H1 (cell line): ENCODE results near the gene ZNF3. TPM values are rescaled to one million over a fixed set of nuclear protein-coding genes. Genes with fewer than 3 reads are reported as not detected.

Experiments
- CTCF ChIA-PET: fragments of 300-600 bp; sonication (Branson Sonifier 250); formaldehyde crosslinking; loops from one replicate; lab custom pipeline; 2021; ENCODE audit not compliant: partially characterized antibody; lab: Charles Lee
- POLR2A ChIA-PET: fragments of 300-600 bp; sonication (Branson Sonifier 250); formaldehyde crosslinking; loops from one replicate; lab custom pipeline; 2021; ENCODE audit warnings: inconsistent platforms; ENCODE audit not compliant: partially characterized antibody; lab: Charles Lee
- DNase-seq, 2 experiments: peaks; one replicate each; pipeline versions ENCODE4 v3.0.0 to v3.0.0-alpha.2; 2010 to 2022; ENCODE audit warnings: low spot score in 2 of 2, low read depth in 1 of 2, mixed read lengths in 1 of 2
- FAIRE-seq: peaks from 2 replicates; lab custom pipeline; 2011; peaks lifted over from hg19 to GRCh38; lab: Jason Lieb, UNC
- H2AFZ ChIP-seq: 2 replicates; pipeline ENCODE4 v1.8.1; 2012; ENCODE audit warnings: low read length, inconsistent platforms
- H2AK5ac ChIP-seq: 2 replicates; pipeline ENCODE4 v1.6.1; 2013; ENCODE audit warnings: low read depth, low read length
- H2BK120ac ChIP-seq: replicated peaks from 2 replicates; pipeline ENCODE3; 2013; ENCODE audit warnings: low read depth, low read length, inconsistent platforms
- H2BK12ac ChIP-seq: 2 replicates; pipeline ENCODE4 v1.6.1; 2013; ENCODE audit warnings: low read depth, low read length
- H2BK15ac ChIP-seq: 2 replicates; pipeline ENCODE4 v1.6.1; 2013; ENCODE audit warnings: low read length
- H2BK20ac ChIP-seq: 2 replicates; pipeline ENCODE4 v1.6.1; 2013; ENCODE audit warnings: low read length
- H2BK5ac ChIP-seq: 2 replicates; pipeline ENCODE4 v1.6.1; 2013; ENCODE audit warnings: low read depth, low read length
- H3K14ac ChIP-seq: 2 replicates; pipeline ENCODE4 v1.6.1; 2013; ENCODE audit warnings: inconsistent platforms; ENCODE audit not compliant: insufficient read length
- H3K18ac ChIP-seq: 2 replicates; pipeline ENCODE4 v1.6.1; 2013; ENCODE audit warnings: low read length; ENCODE audit errors: extremely low read depth
- H3K23ac ChIP-seq: 2 replicates; pipeline ENCODE4 v1.6.1; 2013; ENCODE audit warnings: inconsistent platforms; ENCODE audit not compliant: insufficient read length
- H3K23me2 ChIP-seq: 2 replicates; pipeline ENCODE4 v1.6.1; 2013; ENCODE audit warnings: low read depth, low read length
- H3K27ac ChIP-seq: 2 replicates; pipeline ENCODE4 v1.6.1; 2011; ENCODE audit warnings: low read depth, low read length, inconsistent platforms
- H3K27me3 ChIP-seq, 4 experiments: replicated peaks in 1 of 4; 1 replicate in 1 of 4; 2 replicates in 3 of 4; pipeline versions ENCODE4 v1.6.1 to v1.8.1; 2011 to 2013; ENCODE audit warnings: low read length in 3 of 4, mild to moderate bottlenecking in 3 of 4, inconsistent platforms in 2 of 4, mixed read lengths in 2 of 4, moderate library complexity in 1 of 4; ENCODE audit not compliant: control insufficient read depth in 3 of 4, insufficient read depth in 3 of 4; ENCODE audit errors: extremely low read depth in 1 of 4
- H3K36me3 ChIP-seq, 4 experiments: 2 replicates each; pipeline versions ENCODE4 v1.6.1 to v1.8.1; 2011 to 2013; ENCODE audit warnings: mild to moderate bottlenecking in 4 of 4, low read length in 3 of 4, moderate library complexity in 2 of 4, control low read depth in 1 of 4, inconsistent platforms in 1 of 4; ENCODE audit not compliant: insufficient read depth in 4 of 4, control insufficient read depth in 2 of 4
- H3K4ac ChIP-seq: replicated peaks from 2 replicates; pipeline ENCODE3; 2013; ENCODE audit warnings: low read length, low read depth, mixed read lengths, inconsistent platforms; ENCODE audit not compliant: insufficient read length
- H3K4me1 ChIP-seq, 4 experiments: replicated peaks in 1 of 4; 1 replicate in 1 of 4; 2 replicates in 3 of 4; pipeline versions ENCODE4 v1.6.1 to v1.8.1; 2011 to 2013; ENCODE audit warnings: low read length in 3 of 4, inconsistent platforms in 2 of 4, mixed read lengths in 1 of 4; ENCODE audit not compliant: insufficient read depth in 4 of 4, control insufficient read depth in 3 of 4
- H3K4me2 ChIP-seq, 2 experiments: 2 replicates each; pipeline versions ENCODE4 v1.6.1 to v1.8.1; 2011 to 2013; ENCODE audit warnings: low read depth in 2 of 2, low read length in 2 of 2, control low read depth in 1 of 2, inconsistent platforms in 1 of 2, mild to moderate bottlenecking in 1 of 2; ENCODE audit not compliant: insufficient read depth in 1 of 2
- H3K4me3 ChIP-seq, 4 experiments: fragments of 200-600, 300-600 bp in 1 of 4; sonication (generic), shearing (Covaris generic), sonication (Bioruptor Twin) in 1 of 4; 2 replicates each; pipeline versions ENCODE4 v1.5.1 to v1.8.1; 2011 to 2016; ENCODE audit warnings: low read length in 4 of 4, low read depth in 3 of 4, control low read depth in 2 of 4, inconsistent platforms in 2 of 4, mild to moderate bottlenecking in 2 of 4, mixed read lengths in 1 of 4, moderate library complexity in 1 of 4; ENCODE audit not compliant: insufficient read depth in 2 of 4; ENCODE audit errors: extremely low read depth in 1 of 4
- H3K56ac ChIP-seq: replicated peaks from 2 replicates; pipeline ENCODE3; 2013; ENCODE audit warnings: low read depth, mild to moderate bottlenecking, mixed read lengths, low read length, inconsistent platforms; ENCODE audit not compliant: insufficient read length
- H3K79me1 ChIP-seq: 2 replicates; pipeline ENCODE4 v1.6.1; 2013; ENCODE audit warnings: low read depth, low read length, control low read depth
- H3K79me2 ChIP-seq, 2 experiments: 2 replicates each; pipeline versions ENCODE4 v1.6.1 to v1.8.1; 2012 to 2013; ENCODE audit warnings: low read length in 2 of 2, mild to moderate bottlenecking in 2 of 2, inconsistent platforms in 1 of 2; ENCODE audit not compliant: insufficient read depth in 2 of 2, control insufficient read depth in 1 of 2
- H3K9ac ChIP-seq, 4 experiments: replicated peaks in 1 of 4; 1 replicate in 1 of 4; 2 replicates in 3 of 4; pipeline versions ENCODE4 v1.6.1 to v1.8.1; 2011 to 2013; ENCODE audit warnings: low read depth in 3 of 4, low read length in 3 of 4, control low read depth in 2 of 4, mild to moderate bottlenecking in 2 of 4, moderate library complexity in 2 of 4, inconsistent platforms in 1 of 4; ENCODE audit errors: extremely low read depth in 1 of 4
- H3K9me3 ChIP-seq, 2 experiments: 2 replicates each; pipeline versions ENCODE4 v1.6.1 to v1.8.1; 2012 to 2013; ENCODE audit warnings: mild to moderate bottlenecking in 2 of 2, moderate library complexity in 2 of 2, control low read depth in 1 of 2, inconsistent platforms in 1 of 2, low read depth in 1 of 2, low read length in 1 of 2, mixed read lengths in 1 of 2; ENCODE audit not compliant: insufficient read depth in 2 of 2
- H4K20me1 ChIP-seq, 2 experiments: replicated peaks in 1 of 2; 2 replicates each; pipeline versions ENCODE3 to v1.8.1; 2011 to 2013; ENCODE audit warnings: inconsistent platforms in 2 of 2, low read length in 2 of 2, mild to moderate bottlenecking in 1 of 2; ENCODE audit not compliant: insufficient read depth in 2 of 2, control insufficient read depth in 1 of 2
- H4K5ac ChIP-seq: 2 replicates; pipeline ENCODE4 v1.6.1; 2013; ENCODE audit warnings: low read length, low read depth, mixed read lengths, inconsistent platforms; ENCODE audit not compliant: insufficient read length
- H4K8ac ChIP-seq: 2 replicates; pipeline ENCODE4 v1.8.0; 2013; ENCODE audit warnings: mild to moderate bottlenecking, moderate library complexity, low read length, inconsistent platforms; ENCODE audit not compliant: insufficient read depth; ENCODE audit errors: extremely low read depth
- H4K91ac ChIP-seq: replicated peaks from 2 replicates; pipeline ENCODE3; 2013; ENCODE audit warnings: low read length, mixed read lengths, inconsistent platforms; ENCODE audit not compliant: insufficient read length
- CHD2 ChIP-seq: IDR thresholded peaks from 2 replicates; pipeline ENCODE4 v1.6.1; 2012; ENCODE audit warnings: low read length, improper control_type of control experiment
- POLR2A ChIP-seq, 2 experiments: IDR thresholded peaks; 1 replicate in 1 of 2; 2 replicates in 1 of 2; pipeline ENCODE4 v1.6.1; 2011; ENCODE audit warnings: low read depth in 2 of 2, low read length in 2 of 2, mild to moderate bottlenecking in 2 of 2; ENCODE audit errors: control extremely low read depth in 1 of 2
- POLR2AphosphoS5 ChIP-seq: IDR thresholded peaks from 2 replicates; pipeline ENCODE4 v1.6.1; 2011; ENCODE audit warnings: low read depth, low read length
- WGBS, 2 experiments: shearing (Covaris generic) in 1 of 2; methylation state at CpG; one replicate each; pipeline versions ENCODE4 v1.1.6 to v1.1.7; 2013 to 2015; ENCODE audit warnings: low lambda C conversion rate in 2 of 2, mixed read lengths in 2 of 2, inconsistent platforms in 1 of 2, low coverage in 1 of 2, missing lambda C conversion rate in 1 of 2; ENCODE audit not compliant: insufficient replicate concordance in 2 of 2, insufficient coverage in 1 of 2, insufficient read length in 1 of 2; ENCODE audit errors: extremely low coverage in 1 of 2, missing lambda C conversion rate in 1 of 2; 5-methylcytosine and 5-hydroxymethylcytosine counted together
- polyA plus RNA-seq, 7 experiments: library from polyadenylated mRNA; depleted of rRNA in 3 of 7; stranded (reverse) in 5 of 7; unstranded in 2 of 7; fragments of >200 nt in 5 of 7; fragments of 200-250 nt in 2 of 7; gene quantifications; 1 replicate in 5 of 7; 2 replicates in 1 of 7; 4 replicates in 1 of 7; pipeline versions ENCODE4 v1.2.1 to v1.2.3, GENCODE V29; 2011 to 2013; ENCODE audit warnings: missing spikeins in 2 of 7, mixed read lengths in 2 of 7
- total RNA-seq: library from RNA; stranded (reverse); fragmentation: NEBNext Ultra II Directional; extraction: Animal tissue kit (Norgen Biotek cat#: 25700); gene quantifications from 2 replicates; pipeline ENCODE4 v1.2.1, GENCODE V29; 2021

The ZNF3 gene
- total and polyA plus RNA-seq, 2 of the 8 experiments (the other 6 are each of a cell fraction or from before 2014, with no cell fraction given): 26.9 to 49.1 TPM

GRCh38 chr7:100099452-100099851 is 17.9 kb upstream of the ZNF3 start:
- H2BK5ac ChIP-seq: no peak overlapping the region; the same call in 1 of the 2 replicates
- no peak overlapping the region for H2BK12ac ChIP-seq
- H3K4me3 ChIP-seq: peak overlapping the region; percentile 76 to 97 (median 84); a peak in 7 of 8 replicates
- H4K20me1 ChIP-seq: peaks cover 11 to 22% of the 10 kb centered on the region in 2 experiments
- H2BK15ac ChIP-seq: no peak overlapping the region
- peaks cover 50 to 58% (median 52%) of the 10 kb centered on the region in 4 experiments for H3K36me3 ChIP-seq
- no peak overlapping the region; the same call in 1 of the 2 replicates for H2AK5ac ChIP-seq
- no peak overlapping the region for H4K91ac ChIP-seq
- H2AFZ ChIP-seq: no peak overlapping the region
- H3K14ac ChIP-seq: no peak overlapping the region
- peak overlapping the region; percentile 71 to 100 (median 99) for H3K9ac ChIP-seq
- peak overlapping the region; percentile 74; the same call in 1 of the 2 replicates for H4K8ac ChIP-seq
- no peak overlapping the region for H3K56ac ChIP-seq
- H2BK120ac ChIP-seq: no peak overlapping the region
- H3K27me3 ChIP-seq: no peaks in the 10 kb centered on the region
- H3K27ac ChIP-seq: peak overlapping the region; percentile 98; the same call in 1 of the 2 replicates
- H3K4me2 ChIP-seq: peak overlapping the region; percentile 56 to 77
- H3K18ac ChIP-seq: no peak overlapping the region
- no peak overlapping the region for H4K5ac ChIP-seq
- H3K79me1 ChIP-seq: peaks cover 12% of the 10 kb centered on the region
- CTCF ChIA-PET: interaction anchor here (0.6 to 5.9 kb wide), 3 partner anchors 14 to 538 kb away, joined by 3 to 55 read pairs (median 3); no protein-coding TSS in a partner anchor
- 94% methylated on average over 12 of the region's 12 CpGs; no CpG with 5 or more reads in 1 of the 2 experiments for WGBS, 2 experiments
- no peak for DNase-seq
- H3K9me3 ChIP-seq: no peaks in the 10 kb centered on the region
- H3K79me2 ChIP-seq: peaks cover 9 to 56% of the 10 kb centered on the region in 2 experiments
- no peak for TF ChIP-seq CHD2
- TF ChIP-seq POLR2AphosphoS5: peak; percentile 80
- peak in 1 of 2 experiments; percentile 65; a peak in 1 of 3 replicates for TF ChIP-seq POLR2A (IDR thresholded peaks at IDR 0.05; ENCODE audit: control extremely low read depth in 1 of 2, low read depth in 2 of 2, low read length in 2 of 2)
- no peaks in the 10 kb centered on the region; the same call in 1 of the 2 replicates for H3K23me2 ChIP-seq
- H2BK20ac ChIP-seq: no peak overlapping the region
- POLR2A ChIA-PET: interaction anchor here (1.0 to 20.0 kb wide), 10 partner anchors 11 to 109 kb away, joined by 3 to 722 read pairs (median 8); partner anchors contain the start of genes CNPY4, COPS6, GPC2 and MBLAC1
- no peak for FAIRE-seq
- H3K4ac ChIP-seq: no peak overlapping the region
- no peak overlapping the region for H3K23ac ChIP-seq
- H3K4me1 ChIP-seq: peaks cover 0 to 8% (median 3%) of the 10 kb centered on the region in 4 experiments; a peak in 3 of 7 replicates
